Measurements from ENCODE around the gene ZER1.

The ZER1 gene

DNA sequence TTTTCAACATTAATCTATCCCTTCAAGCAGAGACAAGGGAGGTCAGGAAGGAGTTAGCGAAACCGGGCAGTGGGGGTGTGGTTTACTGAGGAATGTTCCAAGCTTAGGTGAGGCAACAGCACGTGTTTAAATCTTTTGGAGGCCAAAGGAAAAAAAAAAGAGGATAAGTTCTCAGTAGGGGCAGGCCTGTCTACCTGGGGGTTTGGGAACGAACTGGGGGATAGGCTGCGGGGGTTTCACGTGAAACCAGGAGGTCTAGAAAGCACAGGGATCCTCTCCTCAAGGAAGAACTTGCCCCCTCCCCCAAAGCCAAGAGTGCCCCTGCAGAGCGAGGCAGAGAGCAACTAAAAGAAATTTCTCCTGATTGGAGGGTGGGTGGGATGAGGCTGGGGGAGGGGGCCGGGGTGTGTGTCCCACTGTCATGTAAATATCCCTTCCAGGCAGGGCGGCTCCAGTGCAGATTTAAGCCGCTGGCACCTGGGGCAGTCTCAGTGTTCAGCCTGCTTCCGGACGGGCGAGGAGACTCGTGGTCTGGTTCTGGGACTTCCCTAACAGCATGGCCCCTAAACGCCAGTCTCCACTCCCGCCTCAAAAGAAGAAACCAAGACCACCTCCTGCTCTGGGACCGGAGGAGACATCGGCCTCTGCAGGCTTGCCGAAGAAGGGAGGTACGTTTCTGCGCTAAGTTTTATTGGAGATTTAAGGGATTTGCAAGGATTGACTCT lies 88.2 kb downstream of the ZER1 start:
- DNase-seq (peak; percentile 13 to 29 (median 13)), ATAC-seq (replicated peaks) (peak; percentile 44)
- peak overlapping the region; percentile 95 for H3K4me3 Mint-ChIP-seq
- H3K9me3 Mint-ChIP-seq = no peaks in the 10 kb centered on the region
- peaks cover 22% of the 10 kb centered on the region for H3K36me3 Mint-ChIP-seq (ENCODE audit: insufficient read depth)
- H3K4me1 Mint-ChIP-seq (ENCODE audit: low read depth in 2 of 2) = peaks cover 36 to 48% of the 10 kb centered on the region in 2 donors
- peak overlapping the region; percentile 98 for H3K27ac Mint-ChIP-seq
- no peaks in the 10 kb centered on the region for H3K27me3 Mint-ChIP-seq
